IMR-90 (cell line): Measurements from ENCODE around the gene LMO1. TPM values are rescaled to one million over a fixed set of nuclear protein-coding genes. Genes with fewer than 3 reads are reported as not detected.

ENCODE experiments used
- ATAC-seq: fragments of 200-7000 bp; cut with Tn5 transposase; 2 replicates; pipeline ENCODE4 v1.9.1; 2020; ENCODE audit warnings: low read depth, mild to moderate bottlenecking, moderate library complexity
- BruUV-seq: library from RNA; stranded (reverse); fragments of 400-500 nt; replicated peaks from 2 replicates; lab custom pipeline; 2021; lab: Mats Ljungman, UMichigan
- CTCF ChIA-PET: fragments of 300-600 bp; formaldehyde crosslinking; extraction: SDS; loops from one replicate; lab custom pipeline; 2021; ENCODE audit warnings: antibody characterized with exemption; lab: Yijun Ruan, JAX
- POLR2A ChIA-PET: fragments of 300-600 bp; sonication (Branson Sonifier 250); formaldehyde crosslinking; loops from one replicate; lab custom pipeline; 2022; ENCODE audit warnings: antibody characterized with exemption; ENCODE audit not compliant: unreplicated experiment; lab: Charles Lee
- DNase-seq: peaks from one replicate; pipeline ENCODE4 v3.0.0; 2013
- H2AFZ ChIP-seq: replicated peaks from 2 replicates; pipeline ENCODE3; 2013; ENCODE audit warnings: low read length, mild to moderate bottlenecking; ENCODE audit not compliant: poor library complexity
- H2AK5ac ChIP-seq: 2 replicates; pipeline ENCODE4 v1.6.1; 2013; ENCODE audit warnings: low read depth, low read length, inconsistent platforms
- H2AK9ac ChIP-seq: replicated peaks from 2 replicates; pipeline ENCODE3; 2013; ENCODE audit warnings: mild to moderate bottlenecking, low read depth, low read length, moderate library complexity; ENCODE audit not compliant: poor library complexity
- H2BK120ac ChIP-seq: 2 replicates; pipeline ENCODE4 v1.6.1; 2013; ENCODE audit warnings: low read depth, low read length, inconsistent platforms
- H2BK15ac ChIP-seq: 3 replicates; pipeline ENCODE4 v1.6.1; 2013; ENCODE audit warnings: low read depth, low read length, inconsistent platforms
- H2BK20ac ChIP-seq: 2 replicates; pipeline ENCODE4 v1.6.1; 2013; ENCODE audit warnings: low read depth, mild to moderate bottlenecking, inconsistent platforms, low read length, moderate library complexity
- H2BK5ac ChIP-seq: 2 replicates; pipeline ENCODE4 v1.6.1; 2013; ENCODE audit warnings: mild to moderate bottlenecking, low read depth, low read length, inconsistent platforms; ENCODE audit not compliant: poor library complexity, severe bottlenecking
- H3K14ac ChIP-seq: replicated peaks from 2 replicates; pipeline ENCODE4 v1.6.1; 2013; ENCODE audit warnings: low read depth, low read length, inconsistent platforms
- H3K18ac ChIP-seq: 2 replicates; pipeline ENCODE4 v1.6.1; 2013; ENCODE audit warnings: low read depth, low read length, control low read depth
- H3K23ac ChIP-seq: 2 replicates; pipeline ENCODE4 v1.6.1; 2013; ENCODE audit warnings: low read depth, low read length, inconsistent platforms
- H3K27ac ChIP-seq: 2 replicates; pipeline ENCODE4 v1.5.1; 2013; ENCODE audit warnings: mild to moderate bottlenecking, control low read depth, low read length; ENCODE audit not compliant: insufficient read depth
- H3K27me3 ChIP-seq: 2 replicates; pipeline ENCODE4 v1.6.1; 2013; ENCODE audit warnings: low read length; ENCODE audit not compliant: control insufficient read depth, insufficient read depth
- H3K36me3 ChIP-seq: 2 replicates; pipeline ENCODE4 v1.6.1; 2013; ENCODE audit warnings: low read length, mixed read lengths; ENCODE audit not compliant: control insufficient read depth, insufficient read depth
- H3K4ac ChIP-seq: 2 replicates; pipeline ENCODE4 v1.6.1; 2013; ENCODE audit warnings: low read depth, low read length, inconsistent platforms
- H3K4me1 ChIP-seq: 2 replicates; pipeline ENCODE4 v1.6.1; 2013; ENCODE audit warnings: low read length, mixed read lengths; ENCODE audit not compliant: control insufficient read depth, insufficient read depth
- H3K4me2 ChIP-seq: 2 replicates; pipeline ENCODE4 v1.6.1; 2013; ENCODE audit warnings: low read depth, mild to moderate bottlenecking, control low read depth, low read length, moderate library complexity
- H3K4me3 ChIP-seq: 2 replicates; pipeline ENCODE4 v1.5.1; 2013; ENCODE audit warnings: low read depth, mild to moderate bottlenecking, control low read depth, low read length, moderate library complexity; ENCODE audit not compliant: insufficient read depth
- H3K56ac ChIP-seq: 2 replicates; pipeline ENCODE4 v1.6.1; 2013; ENCODE audit warnings: low read length, inconsistent platforms; ENCODE audit not compliant: insufficient read depth; ENCODE audit errors: extremely low read depth
- H3K79me1 ChIP-seq, 2 experiments: 2 replicates each; pipeline ENCODE4 v1.6.1; 2013; ENCODE audit warnings: low read length in 2 of 2, inconsistent platforms in 1 of 2, low read depth in 1 of 2
- H3K9ac ChIP-seq: 2 replicates; pipeline ENCODE4 v1.6.1; 2013; ENCODE audit warnings: low read depth, low read length, control low read depth
- H3K9me1 ChIP-seq: 2 replicates; pipeline ENCODE4 v1.6.1; 2013; ENCODE audit warnings: low read length, inconsistent platforms; ENCODE audit not compliant: insufficient read depth
- H3K9me3 ChIP-seq: 2 replicates; pipeline ENCODE4 v1.6.1; 2013; ENCODE audit warnings: low read length; ENCODE audit not compliant: control insufficient read depth, insufficient read depth
- H4K20me1 ChIP-seq: 2 replicates; pipeline ENCODE4 v1.6.1; 2013; ENCODE audit warnings: low read length, inconsistent platforms; ENCODE audit not compliant: insufficient read depth
- H4K5ac ChIP-seq: 2 replicates; pipeline ENCODE4 v1.6.1; 2013; ENCODE audit warnings: mild to moderate bottlenecking, low read depth, low read length, control low read depth
- H4K8ac ChIP-seq, 2 experiments: 2 replicates each; pipeline ENCODE4 v1.6.1; 2013; ENCODE audit warnings: low read depth in 2 of 2, low read length in 2 of 2, control low read depth in 1 of 2, inconsistent platforms in 1 of 2
- H4K91ac ChIP-seq: 2 replicates; pipeline ENCODE4 v1.6.1; 2013; ENCODE audit warnings: low read depth, low read length, inconsistent platforms; ENCODE audit not compliant: insufficient read depth
- CHD1 ChIP-seq: IDR thresholded peaks from 2 replicates; pipeline ENCODE4 v1.6.1; 2012; ENCODE audit warnings: low read depth, low read length, improper control_type of control experiment
- MAZ ChIP-seq: IDR thresholded peaks from 2 replicates; pipeline ENCODE4 v1.6.1; 2012; ENCODE audit warnings: low read depth, mild to moderate bottlenecking, low read length, improper control_type of control experiment, moderate library complexity, borderline replicate concordance
- MXI1 ChIP-seq: IDR thresholded peaks from 2 replicates; pipeline ENCODE4 v1.6.1; 2012; ENCODE audit warnings: low read depth, mild to moderate bottlenecking, low read length, moderate library complexity, borderline replicate concordance
- POLR2A ChIP-seq: IDR thresholded peaks from 2 replicates; pipeline ENCODE4 v1.6.1; 2012; ENCODE audit warnings: mild to moderate bottlenecking, low read depth, low read length
- RAD21 ChIP-seq: IDR thresholded peaks from 2 replicates; pipeline ENCODE4 v1.6.1; 2012; ENCODE audit warnings: low read length, improper control_type of control experiment
- RFX5 ChIP-seq: IDR thresholded peaks from 2 replicates; pipeline ENCODE4 v1.8.0; 2012; ENCODE audit warnings: low read depth, mild to moderate bottlenecking, low read length, moderate library complexity
- SMC3 ChIP-seq: fragments of 150-350 bp; IDR thresholded peaks from 2 replicates; pipeline ENCODE4 v1.6.1; 2016; ENCODE audit warnings: low read depth, mild to moderate bottlenecking, antibody characterized with exemption, low read length, moderate library complexity
- WGBS, 2 experiments: methylation state at CpG; one replicate each; pipeline versions ENCODE4 v1.1.5 to v1.1.7; 2013; ENCODE audit warnings: missing lambda C conversion rate in 2 of 2; ENCODE audit not compliant: insufficient read length in 1 of 2; ENCODE audit errors: extremely low coverage in 2 of 2; 5-methylcytosine and 5-hydroxymethylcytosine counted together
- dilution Hi-C: fragments of 300-500 bp; cut with HindIII; formaldehyde crosslinking; loops from one replicate; pipeline ENCODE4 v1.14.3; 2018; ENCODE audit warnings: low sequenced_read_pairs; ENCODE audit not compliant: unreplicated experiment
- in situ Hi-C: fragments of 300-500 bp; cut with MboI; formaldehyde crosslinking; loops from 3 replicates; pipeline ENCODE4 v1.14.3; 2019; ENCODE audit warnings: low sequenced_read_pairs, inconsistent platforms, mixed read lengths
- intact Hi-C: fragments of 100-400 bp; cut with micrococcal nuclease; formaldehyde crosslinking; loops from 2 replicates; pipeline ENCODE4 v1.10.0; 2022
- polyA plus RNA-seq, 3 experiments: library from polyadenylated mRNA; depleted of rRNA; stranded (reverse); fragments of >200 nt; gene quantifications; 2 replicates each; pipeline ENCODE4 v1.2.3, GENCODE V29; 2012; ENCODE audit warnings: low replicate concordance in 1 of 3
- total RNA-seq: library from RNA; depleted of rRNA; stranded (reverse); fragments of >200 nt; gene quantifications from 2 replicates; pipeline ENCODE4 v1.2.3, GENCODE V29; 2012
- TF ChIP-seq, protein P1 (sequence below): conservative IDR thresholded peaks from 2 replicates; pipeline ENCODE4 v1.5.1; 2012; ENCODE audit warnings: mild to moderate bottlenecking, low read depth, low read length, improper control_type of control experiment
- TF ChIP-seq, protein P2 (sequence below): fragments of 150-350 bp; IDR thresholded peaks from 2 replicates; pipeline ENCODE4 v1.6.1; 2016; ENCODE audit warnings: low read depth, mild to moderate bottlenecking, low read length, moderate library complexity, borderline replicate concordance
- TF ChIP-seq, protein P3 (sequence below): fragments of 150-350 bp; IDR thresholded peaks from 2 replicates; pipeline ENCODE4 v1.6.1; 2017; ENCODE audit warnings: mild to moderate bottlenecking, antibody characterized with exemption, low read length, low read depth

LMO1 gene
- total and polyA plus RNA-seq, 2 of the 4 experiments (the other 2 are of a cell fraction) = not detected

DNA sequence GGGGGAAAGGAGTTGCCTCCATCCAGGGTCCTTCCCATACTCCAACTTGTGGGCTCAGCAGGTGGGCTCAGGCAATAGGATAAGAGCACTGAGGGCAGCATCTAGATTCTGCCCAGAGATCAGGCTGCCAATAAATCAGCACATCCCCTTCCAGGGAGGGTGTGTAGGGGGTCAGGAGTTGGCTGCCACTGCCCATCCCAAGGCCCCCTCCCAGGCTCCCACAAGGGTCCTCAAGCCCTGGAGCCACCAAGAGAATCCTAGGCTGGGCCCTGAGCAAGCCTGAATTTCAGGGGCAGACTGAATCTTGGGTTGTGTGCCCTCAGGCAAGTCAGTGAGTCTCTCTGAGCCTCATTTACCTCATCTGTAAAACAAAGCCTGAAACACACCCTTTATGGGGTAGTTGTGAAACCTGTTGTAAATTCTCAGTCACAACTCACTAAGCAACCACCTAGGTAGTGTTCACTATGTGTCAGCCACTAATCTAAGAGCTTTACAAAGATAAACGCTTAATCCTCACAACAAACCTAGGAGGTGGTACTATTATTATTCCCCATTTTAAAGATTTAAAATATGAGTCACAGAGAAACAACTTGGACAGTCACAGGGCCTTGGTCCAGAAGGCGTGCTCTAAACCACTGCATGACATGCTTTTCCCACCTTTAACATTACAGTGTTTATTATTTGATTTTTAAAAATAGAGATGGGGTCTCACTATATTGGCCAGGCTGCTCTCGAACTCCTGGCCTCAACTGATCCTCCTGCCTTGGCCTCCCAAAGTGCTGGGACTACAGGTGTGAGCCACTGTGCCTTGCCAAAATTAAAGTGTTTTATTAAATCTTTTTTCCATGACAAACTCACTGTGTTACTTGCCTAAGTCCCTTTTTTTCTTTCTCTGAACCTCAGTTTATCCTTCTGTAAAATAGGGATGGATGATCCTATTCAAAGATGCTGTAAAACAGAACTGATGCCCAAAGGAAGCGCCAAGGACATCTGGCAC, 36.2 kb downstream of the LMO1 start (continued):
- TF ChIP-seq RFX5 (no peak), MXI1 (no peak)

DNA sequence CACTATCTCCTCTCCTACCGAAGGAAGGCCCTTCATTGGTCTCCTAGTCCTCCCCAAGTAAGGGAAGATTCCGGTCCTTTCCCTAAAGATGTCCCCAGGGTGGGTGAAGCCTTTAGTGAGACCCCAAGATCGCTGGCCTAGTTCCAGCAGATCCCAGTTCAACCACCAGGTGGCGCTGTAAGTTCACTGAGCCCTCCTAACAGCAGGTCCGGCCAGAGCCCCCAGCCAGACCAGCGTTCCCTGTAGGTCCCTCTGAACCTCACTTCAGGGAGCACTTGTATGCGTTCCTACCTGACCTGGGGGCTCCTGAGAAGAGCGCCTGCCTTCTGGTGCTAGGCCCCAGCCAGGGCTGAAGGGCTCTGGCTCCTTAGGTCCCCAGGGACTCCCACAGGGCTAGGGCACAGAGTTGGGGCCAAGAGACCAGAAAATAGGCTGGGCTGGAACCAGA, 38.1 kb downstream of the LMO1 start:
- ChIA-PET CTCF (no interaction called here), POLR2A (no interaction called here)
- no peak overlapping the region for H4K91ac ChIP-seq
- no peak overlapping the region for H3K9ac ChIP-seq
- in situ Hi-C loops (loop anchor here (5.0 to 25.0 kb wide), 3 partner anchors 342 to 887 kb away; partner anchors contain the start of gene TMEM9B), intact Hi-C loops (loop anchor here (1.0 to 10.0 kb wide), 5 partner anchors 38 to 732 kb away; partner anchors contain the start of genes LMO1, RPL27A and TRIM66), dilution Hi-C loops (no loop called here)
- no peaks in the 10 kb centered on the region for H3K9me1 ChIP-seq
- no peak overlapping the region for H3K27ac ChIP-seq
- H2AK9ac ChIP-seq = peak overlapping the region; percentile 33
- no TSS peak for BruUV-seq
- H4K5ac ChIP-seq = no peak overlapping the region
- H2AFZ ChIP-seq = peak overlapping the region; percentile 73
- 5% methylated on average over 3 of the region's 8 CpGs; no CpG with 5 or more reads in 1 of the 2 experiments for WGBS, 2 experiments
- peaks cover 22% of the 10 kb centered on the region for H3K27me3 ChIP-seq
- H3K4ac ChIP-seq = no peak overlapping the region
- H3K23ac ChIP-seq = no peak overlapping the region
- no peak overlapping the region for H3K18ac ChIP-seq
- no peak overlapping the region for H3K14ac ChIP-seq
- peak; percentile 79 for ATAC-seq
- H2BK20ac ChIP-seq = no peak overlapping the region
- no peaks in the 10 kb centered on the region for H3K79me1 ChIP-seq
- H4K8ac ChIP-seq = no peak overlapping the region
- H2AK5ac ChIP-seq = no peak overlapping the region
- H3K9me3 ChIP-seq = no peaks in the 10 kb centered on the region
- no peak overlapping the region for H2BK15ac ChIP-seq
- no peaks in the 10 kb centered on the region for H4K20me1 ChIP-seq
- H2BK120ac ChIP-seq = no peak overlapping the region
- H2BK5ac ChIP-seq = no peak overlapping the region
- TF ChIP-seq, protein P1, sequence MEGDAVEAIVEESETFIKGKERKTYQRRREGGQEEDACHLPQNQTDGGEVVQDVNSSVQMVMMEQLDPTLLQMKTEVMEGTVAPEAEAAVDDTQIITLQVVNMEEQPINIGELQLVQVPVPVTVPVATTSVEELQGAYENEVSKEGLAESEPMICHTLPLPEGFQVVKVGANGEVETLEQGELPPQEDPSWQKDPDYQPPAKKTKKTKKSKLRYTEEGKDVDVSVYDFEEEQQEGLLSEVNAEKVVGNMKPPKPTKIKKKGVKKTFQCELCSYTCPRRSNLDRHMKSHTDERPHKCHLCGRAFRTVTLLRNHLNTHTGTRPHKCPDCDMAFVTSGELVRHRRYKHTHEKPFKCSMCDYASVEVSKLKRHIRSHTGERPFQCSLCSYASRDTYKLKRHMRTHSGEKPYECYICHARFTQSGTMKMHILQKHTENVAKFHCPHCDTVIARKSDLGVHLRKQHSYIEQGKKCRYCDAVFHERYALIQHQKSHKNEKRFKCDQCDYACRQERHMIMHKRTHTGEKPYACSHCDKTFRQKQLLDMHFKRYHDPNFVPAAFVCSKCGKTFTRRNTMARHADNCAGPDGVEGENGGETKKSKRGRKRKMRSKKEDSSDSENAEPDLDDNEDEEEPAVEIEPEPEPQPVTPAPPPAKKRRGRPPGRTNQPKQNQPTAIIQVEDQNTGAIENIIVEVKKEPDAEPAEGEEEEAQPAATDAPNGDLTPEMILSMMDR = peak; percentile 86
- TF ChIP-seq RAD21 (peak; percentile 85), SMC3 (peak; percentile 81), POLR2A (no peak), CHD1 (no peak), MAZ (no peak)
- TF ChIP-seq, protein P2, sequence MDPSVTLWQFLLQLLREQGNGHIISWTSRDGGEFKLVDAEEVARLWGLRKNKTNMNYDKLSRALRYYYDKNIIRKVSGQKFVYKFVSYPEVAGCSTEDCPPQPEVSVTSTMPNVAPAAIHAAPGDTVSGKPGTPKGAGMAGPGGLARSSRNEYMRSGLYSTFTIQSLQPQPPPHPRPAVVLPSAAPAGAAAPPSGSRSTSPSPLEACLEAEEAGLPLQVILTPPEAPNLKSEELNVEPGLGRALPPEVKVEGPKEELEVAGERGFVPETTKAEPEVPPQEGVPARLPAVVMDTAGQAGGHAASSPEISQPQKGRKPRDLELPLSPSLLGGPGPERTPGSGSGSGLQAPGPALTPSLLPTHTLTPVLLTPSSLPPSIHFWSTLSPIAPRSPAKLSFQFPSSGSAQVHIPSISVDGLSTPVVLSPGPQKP = no peak
- TF ChIP-seq, protein P3, sequence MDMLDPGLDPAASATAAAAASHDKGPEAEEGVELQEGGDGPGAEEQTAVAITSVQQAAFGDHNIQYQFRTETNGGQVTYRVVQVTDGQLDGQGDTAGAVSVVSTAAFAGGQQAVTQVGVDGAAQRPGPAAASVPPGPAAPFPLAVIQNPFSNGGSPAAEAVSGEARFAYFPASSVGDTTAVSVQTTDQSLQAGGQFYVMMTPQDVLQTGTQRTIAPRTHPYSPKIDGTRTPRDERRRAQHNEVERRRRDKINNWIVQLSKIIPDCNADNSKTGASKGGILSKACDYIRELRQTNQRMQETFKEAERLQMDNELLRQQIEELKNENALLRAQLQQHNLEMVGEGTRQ = no peak
- no peak overlapping the region for H3K56ac ChIP-seq
- no peak overlapping the region for H3K4me2 ChIP-seq
- H3K4me3 ChIP-seq = no peak overlapping the region
- DNase-seq = peak; percentile 52
- H3K36me3 ChIP-seq = no peaks in the 10 kb centered on the region
- no peaks in the 10 kb centered on the region; the same call in 1 of the 2 replicates for H3K4me1 ChIP-seq
